Measurements from ENCODE around the gene GLP2R.

The GLP2R gene

DNA sequence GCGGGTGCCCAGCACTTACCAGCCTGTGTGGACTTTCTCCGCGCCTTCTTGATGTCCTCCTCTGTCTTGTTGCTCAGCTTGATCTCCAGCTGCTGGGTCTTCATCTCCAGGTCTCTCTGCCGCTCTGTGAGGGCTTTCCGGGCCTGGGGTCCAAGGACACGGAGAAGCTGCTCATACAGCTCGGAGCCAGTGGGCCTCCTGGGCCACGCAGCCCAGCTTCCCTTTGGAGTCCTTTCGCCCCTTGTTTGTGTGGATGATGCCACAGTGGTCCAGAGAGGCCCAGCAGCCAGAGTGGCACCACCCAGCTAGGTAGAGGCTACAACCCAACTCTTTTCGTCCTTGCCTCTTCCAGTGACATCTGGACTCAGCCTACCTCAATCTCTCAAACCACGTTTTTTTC is 99.7 kb downstream of the GLP2R start:
- no peak for DNase-seq

DNA sequence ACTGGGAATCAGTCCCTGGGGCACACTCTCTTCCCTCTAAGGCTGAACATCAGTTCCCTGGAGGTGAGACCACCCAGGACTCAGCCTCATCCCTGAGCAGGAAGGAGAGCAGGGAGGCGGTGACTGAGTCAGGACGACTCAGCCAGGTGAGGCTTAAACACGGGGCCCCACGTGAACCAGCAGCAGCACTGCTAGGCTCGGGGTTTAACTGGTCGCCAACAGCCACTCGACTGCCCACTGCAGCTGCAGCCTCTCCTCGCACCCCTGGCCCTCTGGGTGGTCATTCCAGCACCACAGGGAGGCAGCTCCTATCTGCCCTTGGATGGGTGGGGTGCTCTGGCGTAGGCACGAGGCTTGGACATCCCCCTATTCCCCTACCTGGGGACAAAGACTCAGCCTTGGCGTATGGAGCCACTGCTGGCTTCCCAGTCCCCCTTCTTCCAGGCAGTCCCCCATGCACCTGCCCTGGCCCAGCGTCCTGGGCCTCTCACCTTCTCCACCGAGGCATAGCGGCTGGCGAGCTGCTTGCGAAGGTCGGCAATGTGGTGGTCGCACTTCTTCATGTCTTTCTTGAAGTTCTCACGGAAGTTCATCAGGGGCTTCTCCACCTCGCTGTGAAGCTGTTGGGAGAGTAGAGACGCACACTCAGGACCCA is 100.6 kb downstream of the GLP2R start:
- no peak for DNase-seq

GRCh38 chr17:9928601-9929333 is 103.0 kb downstream of the GLP2R start:
- DNase-seq, result no peak

- DNase-seq, result no peak
Observed at GRCh38 chr17:9929871-9930270, 104.1 kb downstream of the GLP2R start.

- DNase-seq, result no peak
Observed at GRCh38 chr17:9931144-9931741, 105.5 kb downstream of the GLP2R start.

- DNase-seq, result no peak
Observed at GRCh38 chr17:9932491-9932890, 106.8 kb downstream of the GLP2R start.

DNA sequence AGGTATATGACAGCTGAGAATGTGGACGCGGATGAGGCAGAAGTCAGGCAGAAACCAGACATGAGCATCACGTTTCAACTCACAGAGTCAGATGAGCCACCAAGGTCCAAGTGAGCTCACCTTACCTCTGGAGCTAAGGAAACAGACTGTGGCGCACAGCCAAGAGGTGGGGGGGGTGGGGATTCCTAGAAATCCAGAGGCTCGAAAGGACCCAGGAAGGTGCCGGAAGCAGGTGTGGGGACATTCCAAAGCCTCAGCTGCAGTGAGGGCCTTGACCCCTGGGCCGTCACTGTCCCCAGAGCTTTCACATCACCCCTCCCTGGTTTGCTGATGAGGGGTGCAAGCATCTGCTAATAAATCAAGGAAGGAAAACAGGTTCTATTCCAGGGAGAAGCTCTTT is 108.6 kb downstream of the GLP2R start:
- no peak for DNase-seq

DNA sequence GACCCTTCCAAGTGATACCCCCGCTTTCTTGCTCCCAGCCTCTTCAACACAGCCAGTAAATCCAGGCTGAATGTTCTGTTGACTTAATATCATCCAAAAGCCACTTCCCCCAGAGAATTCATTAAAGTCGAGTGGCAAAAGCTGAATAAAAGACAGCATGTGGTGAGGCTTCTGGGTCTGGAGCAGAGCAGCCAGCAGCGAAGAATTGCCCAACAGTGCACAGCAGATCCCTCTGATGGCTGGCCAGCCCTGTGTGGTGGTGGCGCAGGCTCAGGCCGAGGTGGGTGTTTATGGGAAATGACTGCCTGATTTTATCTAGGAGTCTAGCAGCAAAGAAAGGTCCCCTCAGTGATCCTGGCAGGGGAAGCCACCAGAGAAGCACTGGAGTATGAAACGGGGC is 109.7 kb downstream of the GLP2R start:
- DNase-seq, result no peak

GRCh38 chr17:9936095-9936494 is 110.4 kb downstream of the GLP2R start:
- no peak for DNase-seq

DNA sequence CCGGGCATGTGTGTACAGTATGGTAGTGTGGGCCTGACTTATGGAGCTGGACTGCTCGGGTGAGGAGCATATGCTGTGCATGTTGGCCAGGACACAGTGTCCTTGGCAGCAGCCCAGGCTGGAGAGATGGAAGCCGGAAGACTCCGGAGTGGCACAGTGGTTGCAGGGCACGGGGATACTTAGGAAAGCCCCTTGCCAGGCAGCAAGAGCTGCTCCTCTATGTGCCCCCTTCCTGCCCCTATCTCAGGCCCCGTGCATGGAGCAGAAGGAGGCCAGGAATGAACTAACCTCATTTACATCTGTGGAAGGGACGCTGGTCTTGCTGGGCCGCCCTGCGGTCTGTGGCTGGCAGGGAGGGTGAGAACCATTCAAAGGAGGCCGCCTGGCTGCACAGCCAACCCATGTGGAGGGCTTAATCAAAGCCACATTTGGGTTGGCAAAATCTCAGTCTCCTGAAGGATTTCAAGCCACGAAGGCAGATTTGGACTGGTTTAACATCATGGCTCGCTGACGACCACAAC is 111.6 kb downstream of the GLP2R start:
- no peak for DNase-seq

DNA sequence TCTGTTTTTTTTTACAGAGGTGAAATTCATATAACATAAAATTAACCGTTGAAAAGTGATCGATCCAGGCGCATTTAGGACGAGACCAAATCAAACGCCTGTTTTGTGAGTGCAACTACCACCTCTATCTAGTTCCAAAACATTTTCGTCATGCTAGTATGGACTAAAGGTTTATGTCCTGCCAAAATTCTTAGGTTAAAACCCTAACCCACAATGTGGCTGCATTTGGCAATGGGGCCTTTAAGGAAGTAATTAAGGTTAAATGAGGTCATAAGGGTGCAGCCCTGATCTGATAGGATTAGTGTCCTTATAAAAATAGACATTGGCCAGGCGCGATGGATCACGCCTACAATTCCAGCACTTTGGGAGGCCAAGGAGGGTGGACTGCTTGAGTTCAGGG is 112.2 kb downstream of the GLP2R start:
- no peak for DNase-seq

DNA sequence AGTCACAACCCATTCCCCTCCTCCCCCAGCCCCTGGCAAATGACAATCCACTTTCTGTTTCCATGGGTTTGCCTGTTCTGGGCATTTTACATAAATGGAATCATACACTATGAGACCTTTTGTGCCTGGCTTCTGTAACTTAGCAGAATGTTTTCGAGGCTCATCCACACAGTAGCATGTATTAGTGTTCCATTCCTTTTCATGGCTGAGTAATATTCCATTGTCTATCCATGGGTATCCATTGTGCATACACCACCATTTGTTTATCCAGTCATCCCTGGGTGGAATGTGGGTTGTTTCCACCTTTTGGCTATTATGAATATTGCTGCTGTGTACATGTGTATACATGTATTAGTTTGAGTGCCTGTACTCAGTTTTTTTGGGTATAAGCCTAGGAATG is 113.0 kb downstream of the GLP2R start:
- no peak for DNase-seq

- DNase-seq, result no peak
Observed at GRCh38 chr17:9940841-9941240, 115.1 kb downstream of the GLP2R start.

- no peak for DNase-seq
Observed at GRCh38 chr17:9941305-9941704, 115.6 kb downstream of the GLP2R start.

Data from activated CD4-positive, alpha-beta T cell treated with anti-CD3 and anti-CD28 coated beads, Interleukin-2, amount 50 U/mL, for 16 hours (primary cell).